ENCODE data around the gene HOXA1.

Gene HOXA1

DNA sequence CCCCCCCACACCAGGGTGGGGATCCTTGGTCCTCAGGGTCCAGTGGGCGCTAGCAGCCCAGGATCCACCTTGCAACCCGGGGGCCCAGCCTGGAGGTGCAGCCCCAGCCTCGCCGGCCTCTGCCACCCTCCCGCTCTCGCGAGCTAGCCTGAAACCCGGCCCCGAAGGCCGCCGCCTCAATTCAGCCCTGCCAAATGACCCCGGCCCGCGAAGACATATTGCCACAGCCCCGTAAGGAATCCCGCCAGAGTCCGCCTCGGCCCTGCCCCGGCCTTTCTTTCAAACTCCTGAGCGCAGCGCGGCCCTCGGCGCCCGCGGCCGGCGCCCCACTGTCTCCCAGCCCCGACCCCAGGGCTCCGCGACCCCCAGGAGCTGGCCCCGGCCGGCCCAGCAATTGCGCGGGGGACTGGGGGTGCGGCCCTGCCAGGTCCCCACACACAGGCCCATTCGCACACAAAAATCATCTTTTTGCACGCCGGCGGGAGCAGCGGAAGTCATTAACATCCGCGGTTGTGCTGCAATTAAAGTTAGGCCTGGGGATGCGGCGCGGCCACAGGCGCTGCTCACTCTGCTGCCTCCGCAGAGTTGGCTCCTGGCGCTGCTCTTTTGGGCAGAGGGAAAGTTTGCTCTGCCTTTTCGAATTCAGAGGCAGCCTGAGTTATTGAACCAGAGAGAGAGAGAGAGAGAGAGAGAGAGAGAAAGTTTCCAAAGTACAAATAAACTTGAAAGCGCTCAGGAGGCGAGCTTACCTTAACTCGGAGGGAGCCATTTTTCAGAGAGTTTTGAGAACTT is 43.7 kb upstream of the HOXA1 start:
- no peaks in the 10 kb centered on the region for H3K9me3 Mint-ChIP-seq
- H3K36me3 Mint-ChIP-seq (ENCODE audit: low read depth): peaks cover 68% of the 10 kb centered on the region
- H3K4me1 Mint-ChIP-seq: peaks cover 86% of the 10 kb centered on the region
- peak overlapping the region; percentile 98 to 100 (median 99) for H3K27ac Mint-ChIP-seq
- no peak for TF ChIP-seq CTCF (IDR thresholded peaks at IDR 0.05; ENCODE audit: unreplicated experiment in 3 of 3)
- H3K27me3 Mint-ChIP-seq (ENCODE audit: low read depth): peaks cover 10% of the 10 kb centered on the region
- H3K4me3 Mint-ChIP-seq: peak overlapping the region; percentile 95 to 98 (median 96)

DNA sequence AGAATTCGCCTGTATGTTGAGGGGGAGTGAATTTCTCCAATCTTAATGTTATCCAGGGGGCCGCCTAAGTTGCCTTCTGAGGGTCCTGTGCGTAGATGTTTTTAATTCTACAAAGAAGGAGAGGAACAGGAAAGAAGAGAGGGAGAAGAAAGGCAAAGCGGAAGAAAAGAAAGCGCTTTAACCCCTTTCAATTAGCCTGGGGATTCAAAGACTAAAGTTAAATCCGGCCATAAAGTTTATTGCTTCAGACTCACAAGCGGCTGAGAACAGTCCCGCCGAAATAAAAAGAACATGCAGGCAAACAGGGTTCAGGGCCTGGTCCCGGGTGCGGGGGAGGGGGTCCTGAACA is 43.2 kb upstream of the HOXA1 start:
- Mint-ChIP-seq H3K4me1 (peaks cover 86% of the 10 kb centered on the region), H3K36me3 (ENCODE audit: low read depth) (peaks cover 68% of the 10 kb centered on the region), H3K27ac (peak overlapping the region; percentile 89 to 100 (median 99)), H3K4me3 (peak overlapping the region; percentile 88 to 98 (median 95)), H3K27me3 (ENCODE audit: low read depth) (peaks cover 10% of the 10 kb centered on the region), H3K9me3 (no peaks in the 10 kb centered on the region)
- TF ChIP-seq CTCF (IDR thresholded peaks at IDR 0.05; ENCODE audit: unreplicated experiment in 3 of 3): no peak

GRCh38 chr7:27138472-27138871 is 42.7 kb upstream of the HOXA1 start:
- H3K4me3 Mint-ChIP-seq: peak overlapping the region; percentile 88 to 98 (median 95)
- no peak for TF ChIP-seq CTCF (IDR thresholded peaks at IDR 0.05; ENCODE audit: unreplicated experiment in 3 of 3)
- peaks cover 10% of the 10 kb centered on the region for H3K27me3 Mint-ChIP-seq (ENCODE audit: low read depth)
- no peaks in the 10 kb centered on the region for H3K9me3 Mint-ChIP-seq
- H3K4me1 Mint-ChIP-seq: peaks cover 86% of the 10 kb centered on the region
- peak overlapping the region; percentile 89 to 100 (median 99) for H3K27ac Mint-ChIP-seq
- H3K36me3 Mint-ChIP-seq (ENCODE audit: low read depth): peaks cover 67% of the 10 kb centered on the region

GRCh38 chr7:27137640-27138315 is 42.0 kb upstream of the HOXA1 start:
- Mint-ChIP-seq H3K36me3 (ENCODE audit: low read depth) (peaks cover 66% of the 10 kb centered on the region), H3K27ac (peak overlapping the region; percentile 89 to 100 (median 99)), H3K4me1 (peaks cover 91% of the 10 kb centered on the region), H3K9me3 (no peaks in the 10 kb centered on the region), H3K4me3 (peak overlapping the region; percentile 88 to 98 (median 95)), H3K27me3 (ENCODE audit: low read depth) (peaks cover 9% of the 10 kb centered on the region)
- TF ChIP-seq CTCF (IDR thresholded peaks at IDR 0.05; ENCODE audit: unreplicated experiment in 3 of 3): no peak

DNA sequence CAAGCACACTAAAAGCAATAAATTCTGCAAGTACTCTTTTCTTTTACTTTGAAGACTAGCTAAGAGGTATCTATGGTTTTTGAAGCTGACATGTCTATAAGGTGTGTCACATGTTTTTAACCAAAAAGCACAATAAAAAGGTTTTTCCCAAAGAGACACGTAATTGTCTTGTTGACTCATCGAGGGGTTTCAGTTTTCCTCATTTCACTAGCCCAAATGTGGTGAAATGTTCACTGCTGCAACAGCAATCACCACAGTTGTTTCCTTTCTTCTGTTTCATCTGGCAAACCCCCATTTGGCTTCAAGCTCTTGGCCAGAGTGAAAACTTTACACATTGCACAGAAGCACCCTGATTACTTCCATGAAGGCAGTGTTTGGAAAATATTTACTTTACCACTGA is 38.6 kb upstream of the HOXA1 start:
- TF ChIP-seq CTCF (IDR thresholded peaks at IDR 0.05; ENCODE audit: unreplicated experiment in 3 of 3): no peak

More for the DNA sequence above, 38.6 kb upstream of the HOXA1 start:
- H3K4me1 Mint-ChIP-seq: peaks cover 82% of the 10 kb centered on the region
- no peaks in the 10 kb centered on the region for H3K27me3 Mint-ChIP-seq (ENCODE audit: low read depth)
- peak overlapping the region; percentile 70 to 95 (median 77) for H3K4me3 Mint-ChIP-seq
- H3K27ac Mint-ChIP-seq: peak overlapping the region; percentile 89 to 99 (median 92)
- no peaks in the 10 kb centered on the region for H3K9me3 Mint-ChIP-seq
- H3K36me3 Mint-ChIP-seq (ENCODE audit: low read depth): peaks cover 36% of the 10 kb centered on the region

Data from nephron (organoid).